ENCODE results near the gene CBR1.

CBR1 gene

GRCh38 chr21:36082237-36082664 is 12.4 kb downstream of the CBR1 start:
- no peaks in the 10 kb centered on the region for H3K4me1 ChIP-seq (ENCODE audit: control insufficient read depth, low read length)
- TF ChIP-seq, protein P1, sequence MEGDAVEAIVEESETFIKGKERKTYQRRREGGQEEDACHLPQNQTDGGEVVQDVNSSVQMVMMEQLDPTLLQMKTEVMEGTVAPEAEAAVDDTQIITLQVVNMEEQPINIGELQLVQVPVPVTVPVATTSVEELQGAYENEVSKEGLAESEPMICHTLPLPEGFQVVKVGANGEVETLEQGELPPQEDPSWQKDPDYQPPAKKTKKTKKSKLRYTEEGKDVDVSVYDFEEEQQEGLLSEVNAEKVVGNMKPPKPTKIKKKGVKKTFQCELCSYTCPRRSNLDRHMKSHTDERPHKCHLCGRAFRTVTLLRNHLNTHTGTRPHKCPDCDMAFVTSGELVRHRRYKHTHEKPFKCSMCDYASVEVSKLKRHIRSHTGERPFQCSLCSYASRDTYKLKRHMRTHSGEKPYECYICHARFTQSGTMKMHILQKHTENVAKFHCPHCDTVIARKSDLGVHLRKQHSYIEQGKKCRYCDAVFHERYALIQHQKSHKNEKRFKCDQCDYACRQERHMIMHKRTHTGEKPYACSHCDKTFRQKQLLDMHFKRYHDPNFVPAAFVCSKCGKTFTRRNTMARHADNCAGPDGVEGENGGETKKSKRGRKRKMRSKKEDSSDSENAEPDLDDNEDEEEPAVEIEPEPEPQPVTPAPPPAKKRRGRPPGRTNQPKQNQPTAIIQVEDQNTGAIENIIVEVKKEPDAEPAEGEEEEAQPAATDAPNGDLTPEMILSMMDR (IDR thresholded peaks at IDR 0.05; ENCODE audit: low read depth, low read length, poor library complexity, severe bottlenecking), result no peak
- no peak for TF ChIP-seq EZH2phosphoT487 (IDR thresholded peaks at IDR 0.05; ENCODE audit: borderline replicate concordance, low read length)
- H3K4me3 ChIP-seq (ENCODE audit: low read length), result no peak overlapping the region
- no peaks in the 10 kb centered on the region for H3K79me2 ChIP-seq (ENCODE audit: control insufficient read depth, low read length)
- no peaks in the 10 kb centered on the region for H4K20me1 ChIP-seq (ENCODE audit: control insufficient read depth, insufficient read depth, low read depth, low read length)
- no peaks in the 10 kb centered on the region for H3K9me2 ChIP-seq (replicated peaks; ENCODE audit: control insufficient read depth, low read length)
- H3F3A ChIP-seq (ENCODE audit: control insufficient read depth, insufficient read depth), result no peaks in the 10 kb centered on the region
- H3K27ac ChIP-seq (ENCODE audit: low read depth, low read length), result no peak overlapping the region
- no peak overlapping the region for H3K4me2 ChIP-seq (ENCODE audit: low read length)
- peaks cover 7% of the 10 kb centered on the region; the same call in 1 of the 2 replicates for H3K27me3 ChIP-seq (ENCODE audit: control insufficient read depth, low read length)
- H3K36me3 ChIP-seq (ENCODE audit: control insufficient read depth, low read length), result no peaks in the 10 kb centered on the region
- H3K9me3 ChIP-seq (ENCODE audit: control insufficient read depth, insufficient read depth, low read length), result no peaks in the 10 kb centered on the region

GRCh38 chr21:36087362-36088138 is 17.7 kb downstream of the CBR1 start:
- Histone ChIP-seq H3K9me3 (ENCODE audit: control insufficient read depth, insufficient read depth, low read length) (no peaks in the 10 kb centered on the region), H3K4me2 (ENCODE audit: low read length) (no peak overlapping the region), H3K9me2 (replicated peaks; ENCODE audit: control insufficient read depth, low read length) (no peaks in the 10 kb centered on the region), H4K20me1 (ENCODE audit: control insufficient read depth, insufficient read depth, low read depth, low read length) (no peaks in the 10 kb centered on the region), H3K27ac (ENCODE audit: low read depth, low read length) (no peak overlapping the region), H3K4me3 (ENCODE audit: low read length) (no peak overlapping the region), H3K36me3 (ENCODE audit: control insufficient read depth, low read length) (no peaks in the 10 kb centered on the region), H3F3A (ENCODE audit: control insufficient read depth, insufficient read depth) (no peaks in the 10 kb centered on the region), H3K79me2 (ENCODE audit: control insufficient read depth, low read length) (no peaks in the 10 kb centered on the region), H3K4me1 (ENCODE audit: control insufficient read depth, low read length) (no peaks in the 10 kb centered on the region), H3K27me3 (ENCODE audit: control insufficient read depth, low read length) (no peaks in the 10 kb centered on the region)
- no peak for TF ChIP-seq EZH2phosphoT487 (IDR thresholded peaks at IDR 0.05; ENCODE audit: borderline replicate concordance, low read length)
- TF ChIP-seq, protein P1 (IDR thresholded peaks at IDR 0.05; ENCODE audit: low read depth, low read length, poor library complexity, severe bottlenecking), result peak; percentile 37

GRCh38 chr21:36089946-36090345 is 20.1 kb downstream of the CBR1 start:
- peaks cover 12% of the 10 kb centered on the region for H3K9me3 ChIP-seq (ENCODE audit: control insufficient read depth, insufficient read depth, low read length)
- H3K4me1 ChIP-seq (ENCODE audit: control insufficient read depth, low read length), result no peaks in the 10 kb centered on the region
- no peak overlapping the region for H3K4me2 ChIP-seq (ENCODE audit: low read length)
- no peak for TF ChIP-seq EZH2phosphoT487 (IDR thresholded peaks at IDR 0.05; ENCODE audit: borderline replicate concordance, low read length)
- TF ChIP-seq, protein P1 (IDR thresholded peaks at IDR 0.05; ENCODE audit: low read depth, low read length, poor library complexity, severe bottlenecking), result no peak
- H3K27me3 ChIP-seq (ENCODE audit: control insufficient read depth, low read length), result no peaks in the 10 kb centered on the region
- no peaks in the 10 kb centered on the region for H3K9me2 ChIP-seq (replicated peaks; ENCODE audit: control insufficient read depth, low read length)
- no peaks in the 10 kb centered on the region for H4K20me1 ChIP-seq (ENCODE audit: control insufficient read depth, insufficient read depth, low read depth, low read length)
- no peak overlapping the region for H3K4me3 ChIP-seq (ENCODE audit: low read length)
- H3K79me2 ChIP-seq (ENCODE audit: control insufficient read depth, low read length), result no peaks in the 10 kb centered on the region
- H3F3A ChIP-seq (ENCODE audit: control insufficient read depth, insufficient read depth), result no peaks in the 10 kb centered on the region
- H3K27ac ChIP-seq (ENCODE audit: low read depth, low read length), result no peak overlapping the region
- no peaks in the 10 kb centered on the region for H3K36me3 ChIP-seq (ENCODE audit: control insufficient read depth, low read length)
